Measurements from ENCODE around the gene LOXL3. TPM values are rescaled to one million over a fixed set of nuclear protein-coding genes. Genes with fewer than 3 reads are reported as not detected.

The LOXL3 gene
- total RNA-seq, 2 experiments from 2014 or later, result 0.21 to 0.98 TPM

GRCh38 chr2:74496997-74497776 is 56.6 kb downstream of the LOXL3 start:
- no peaks in the 10 kb centered on the region for H4K20me1 ChIP-seq (ENCODE audit: insufficient read depth, low read length)
- no peaks in the 10 kb centered on the region for H3K9me2 ChIP-seq (ENCODE audit: insufficient read depth, low read length)
- H3K27ac ChIP-seq (ENCODE audit: low read depth, low read length, poor library complexity, severe bottlenecking), result no peak overlapping the region
- H3K36me3 ChIP-seq (ENCODE audit: insufficient read depth, low read length), result peaks cover 23% of the 10 kb centered on the region
- peaks cover 6% of the 10 kb centered on the region for H3K4me1 ChIP-seq (ENCODE audit: insufficient read depth, low read length, poor library complexity, severe bottlenecking)
- intact Hi-C loops (cut with micrococcal nuclease; ENCODE audit: unreplicated experiment), result no loop called here
- CTCF ChIA-PET (ENCODE audit: unreplicated experiment), result no interaction called here
- DNase-seq (ENCODE audit: low spot score), result no peak
- H3K4me3 ChIP-seq (ENCODE audit: low read depth, low read length, poor library complexity, severe bottlenecking), result no peak overlapping the region
- BruUV-seq (replicated peaks), result no TSS peak
- POLR2A ChIA-PET, result no interaction called here
- H3K9me3 ChIP-seq (ENCODE audit: low read length), result no peaks in the 10 kb centered on the region
- no peak overlapping the region for H2AFZ ChIP-seq (ENCODE audit: low read length)
- no peak overlapping the region for H3K4me2 ChIP-seq (ENCODE audit: low read length)
- no peaks in the 10 kb centered on the region for H3K79me2 ChIP-seq (ENCODE audit: insufficient read depth, low read depth, low read length)
- TF ChIP-seq, protein P1, sequence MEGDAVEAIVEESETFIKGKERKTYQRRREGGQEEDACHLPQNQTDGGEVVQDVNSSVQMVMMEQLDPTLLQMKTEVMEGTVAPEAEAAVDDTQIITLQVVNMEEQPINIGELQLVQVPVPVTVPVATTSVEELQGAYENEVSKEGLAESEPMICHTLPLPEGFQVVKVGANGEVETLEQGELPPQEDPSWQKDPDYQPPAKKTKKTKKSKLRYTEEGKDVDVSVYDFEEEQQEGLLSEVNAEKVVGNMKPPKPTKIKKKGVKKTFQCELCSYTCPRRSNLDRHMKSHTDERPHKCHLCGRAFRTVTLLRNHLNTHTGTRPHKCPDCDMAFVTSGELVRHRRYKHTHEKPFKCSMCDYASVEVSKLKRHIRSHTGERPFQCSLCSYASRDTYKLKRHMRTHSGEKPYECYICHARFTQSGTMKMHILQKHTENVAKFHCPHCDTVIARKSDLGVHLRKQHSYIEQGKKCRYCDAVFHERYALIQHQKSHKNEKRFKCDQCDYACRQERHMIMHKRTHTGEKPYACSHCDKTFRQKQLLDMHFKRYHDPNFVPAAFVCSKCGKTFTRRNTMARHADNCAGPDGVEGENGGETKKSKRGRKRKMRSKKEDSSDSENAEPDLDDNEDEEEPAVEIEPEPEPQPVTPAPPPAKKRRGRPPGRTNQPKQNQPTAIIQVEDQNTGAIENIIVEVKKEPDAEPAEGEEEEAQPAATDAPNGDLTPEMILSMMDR (conservative IDR thresholded peaks at IDR 0.05; ENCODE audit: low read length), result no peak
- TF ChIP-seq EZH2phosphoT487 (IDR thresholded peaks at IDR 0.05; ENCODE audit: borderline replicate concordance, low read depth, low read length), result no peak

- H3K36me3 ChIP-seq (ENCODE audit: insufficient read depth, low read length), result peaks cover 39% of the 10 kb centered on the region
- no peak overlapping the region for H2AFZ ChIP-seq (ENCODE audit: low read length)
- no peak for DNase-seq (ENCODE audit: low spot score)
- H3K79me2 ChIP-seq (ENCODE audit: insufficient read depth, low read depth, low read length), result no peaks in the 10 kb centered on the region
- ChIA-PET POLR2A (no interaction called here), CTCF (ENCODE audit: unreplicated experiment) (no interaction called here)
- no peak overlapping the region for H3K4me3 ChIP-seq (ENCODE audit: low read depth, low read length, poor library complexity, severe bottlenecking)
- no peaks in the 10 kb centered on the region for H3K9me2 ChIP-seq (ENCODE audit: insufficient read depth, low read length)
- TF ChIP-seq, protein P1 (conservative IDR thresholded peaks at IDR 0.05; ENCODE audit: low read length), result no peak
- TF ChIP-seq EZH2phosphoT487 (IDR thresholded peaks at IDR 0.05; ENCODE audit: borderline replicate concordance, low read depth, low read length), result no peak
- no peak overlapping the region for H3K27ac ChIP-seq (ENCODE audit: low read depth, low read length, poor library complexity, severe bottlenecking)
- BruUV-seq (replicated peaks), result no TSS peak
- no peaks in the 10 kb centered on the region for H3K9me3 ChIP-seq (ENCODE audit: low read length)
- intact Hi-C loops (cut with micrococcal nuclease; ENCODE audit: unreplicated experiment), result no loop called here
- no peak overlapping the region for H3K4me2 ChIP-seq (ENCODE audit: low read length)
- peaks cover 6% of the 10 kb centered on the region for H3K4me1 ChIP-seq (ENCODE audit: insufficient read depth, low read length, poor library complexity, severe bottlenecking)
- H4K20me1 ChIP-seq (ENCODE audit: insufficient read depth, low read length), result no peaks in the 10 kb centered on the region
These were observed 58.3 kb downstream of the LOXL3 start for GRCh38 chr2:74495440-74495839.

DNA sequence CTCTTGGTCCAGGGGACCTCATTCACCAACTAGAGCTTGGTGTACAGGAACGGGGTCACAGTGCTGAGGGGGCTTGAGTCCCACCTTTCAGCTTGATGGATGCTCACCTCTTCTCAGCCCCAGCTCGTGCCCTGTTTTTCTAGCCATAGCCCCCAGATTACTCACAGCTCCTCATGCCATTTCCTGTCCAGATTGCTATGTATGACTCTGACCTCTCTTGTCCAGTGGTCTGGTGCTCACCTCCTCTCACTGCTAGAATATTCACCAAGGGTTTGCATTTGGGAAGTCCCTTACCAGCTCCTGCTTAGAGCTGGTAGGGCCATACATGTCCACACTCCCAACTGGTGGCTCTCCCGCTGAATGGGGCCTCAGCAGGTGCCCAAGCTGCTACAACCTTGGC is 60.2 kb downstream of the LOXL3 start:
- Histone ChIP-seq H3K79me2 (ENCODE audit: insufficient read depth, low read depth, low read length) (no peaks in the 10 kb centered on the region), H3K4me3 (ENCODE audit: low read depth, low read length, poor library complexity, severe bottlenecking) (no peak overlapping the region), H3K4me1 (ENCODE audit: insufficient read depth, low read length, poor library complexity, severe bottlenecking) (peaks cover 1% of the 10 kb centered on the region), H2AFZ (ENCODE audit: low read length) (no peak overlapping the region), H3K4me2 (ENCODE audit: low read length) (no peak overlapping the region), H3K27ac (ENCODE audit: low read depth, low read length, poor library complexity, severe bottlenecking) (no peak overlapping the region), H3K9me3 (ENCODE audit: low read length) (no peaks in the 10 kb centered on the region), H4K20me1 (ENCODE audit: insufficient read depth, low read length) (no peaks in the 10 kb centered on the region), H3K36me3 (ENCODE audit: insufficient read depth, low read length) (peaks cover 44% of the 10 kb centered on the region), H3K9me2 (ENCODE audit: insufficient read depth, low read length) (no peaks in the 10 kb centered on the region)
- DNase-seq (ENCODE audit: low spot score), result no peak
- ChIA-PET POLR2A (interaction anchor here (0.9 kb wide), 1 partner anchor 26 kb away, joined by 3 read pairs; no protein-coding TSS in a partner anchor), CTCF (ENCODE audit: unreplicated experiment) (no interaction called here)
- TF ChIP-seq, protein P1 (conservative IDR thresholded peaks at IDR 0.05; ENCODE audit: low read length), result no peak
- TF ChIP-seq EZH2phosphoT487 (IDR thresholded peaks at IDR 0.05; ENCODE audit: borderline replicate concordance, low read depth, low read length), result no peak
- BruUV-seq (replicated peaks), result TSS peak; percentile 49
- intact Hi-C loops (cut with micrococcal nuclease; ENCODE audit: unreplicated experiment), result no loop called here
